Effector CD4-positive, alpha-beta T cell (primary cell): ENCODE results near the gene ZNRD2.

Experiments used
- DNase-seq: peaks from one replicate; pipeline ENCODE4 v3.0.0-alpha.2; 2020

Gene ZNRD2

DNA sequence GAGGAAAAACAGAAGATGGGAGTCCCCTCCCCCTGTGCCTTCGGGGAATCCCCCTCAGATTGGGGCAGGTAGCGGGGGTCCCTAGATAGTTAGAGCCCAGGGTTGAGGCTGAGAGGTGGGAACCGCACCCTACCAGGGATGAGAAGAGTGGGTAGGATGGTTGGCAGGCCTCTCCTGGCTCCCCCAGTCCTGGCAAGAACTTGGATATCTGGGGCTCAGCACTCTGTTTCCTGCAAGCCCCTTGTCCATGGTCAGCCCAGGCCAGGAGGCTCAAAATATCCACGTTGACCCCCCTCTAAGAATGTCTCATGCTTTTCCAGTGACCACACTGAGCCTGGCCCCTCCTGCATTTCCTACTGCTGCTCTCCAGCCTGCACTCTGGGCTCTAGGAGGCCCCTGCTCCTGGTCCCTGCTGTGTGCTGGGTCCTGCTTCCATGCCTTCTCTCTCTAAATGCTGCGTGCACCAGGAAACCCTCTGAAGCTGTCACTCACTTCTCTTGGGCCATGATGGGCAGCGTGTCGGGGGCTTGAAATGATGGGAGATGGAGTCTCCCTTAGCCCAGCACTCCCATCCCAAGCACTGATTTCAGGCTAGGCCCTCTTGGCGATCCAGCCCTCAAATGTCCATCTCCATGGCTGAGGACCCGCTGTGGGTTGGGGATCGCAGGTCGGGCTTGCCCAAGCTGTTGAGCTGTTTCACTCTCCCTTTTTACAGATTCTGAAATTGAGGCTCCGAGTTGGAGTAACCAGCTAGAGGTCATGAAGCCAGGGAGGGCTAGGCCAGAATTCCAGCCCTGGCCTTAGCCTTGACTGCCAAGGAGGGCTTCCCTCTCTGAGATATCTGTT is 41.7 kb downstream of the ZNRD2 start:
- no peak for DNase-seq

DNA sequence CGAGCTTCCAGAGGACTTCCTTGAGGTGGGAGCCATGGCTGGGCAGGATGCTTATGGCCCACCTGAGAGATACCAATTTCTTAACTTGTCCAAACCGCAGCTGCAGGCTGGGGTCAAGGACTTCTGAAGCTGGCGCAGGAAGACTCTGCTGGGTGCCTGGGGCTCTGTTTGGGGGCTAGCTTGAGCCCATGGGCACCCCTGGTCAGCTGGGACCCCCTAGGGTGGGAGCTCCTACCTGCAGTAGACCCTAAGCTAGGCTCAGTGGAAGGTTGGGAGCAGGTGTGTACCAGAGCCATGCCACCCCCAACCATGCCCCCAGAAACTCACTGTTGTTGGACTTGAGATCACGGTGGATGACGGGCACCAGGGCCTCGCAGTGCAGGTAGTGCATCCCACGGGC is 42.4 kb downstream of the ZNRD2 start:
- no peak for DNase-seq

DNA sequence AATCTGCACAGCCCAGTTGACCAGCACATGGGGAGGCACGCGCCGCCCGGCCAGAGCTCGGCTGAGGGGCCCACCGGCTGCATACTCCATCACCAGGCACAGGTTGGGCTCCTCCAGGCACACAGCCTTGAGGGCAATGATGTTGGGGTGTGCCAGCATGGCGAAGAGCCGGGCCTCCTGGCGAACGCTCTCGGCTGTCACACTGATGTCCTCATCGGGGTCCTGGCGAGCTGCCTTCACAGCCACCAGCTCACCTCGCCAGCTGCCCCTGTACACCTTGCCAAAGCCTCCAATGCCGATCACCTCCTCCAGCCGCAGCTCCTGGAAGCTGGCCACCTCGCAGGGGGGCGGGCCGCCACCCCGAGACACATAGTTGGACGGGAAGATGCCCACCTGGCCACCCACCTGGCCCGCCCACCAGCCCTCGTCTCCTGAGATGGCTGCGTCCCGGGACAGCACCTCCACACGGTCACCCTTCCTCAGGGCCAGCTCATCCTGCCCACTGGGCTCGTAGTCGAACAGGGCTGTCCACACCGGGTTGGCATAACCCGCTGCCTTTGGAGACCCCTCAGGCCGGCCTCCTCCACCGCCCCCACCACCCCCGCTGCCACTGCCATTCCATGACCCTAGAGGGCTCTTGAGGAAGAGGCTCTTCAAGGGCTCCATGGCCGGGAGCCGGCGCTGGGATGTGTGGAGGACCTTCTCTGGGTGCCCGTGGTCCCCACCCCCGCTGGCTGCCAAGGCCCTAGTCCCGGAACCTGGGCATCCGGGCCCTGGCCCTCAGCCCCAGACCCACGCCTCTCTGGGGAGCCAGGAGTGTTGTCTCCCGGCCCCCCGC is 43.0 kb downstream of the ZNRD2 start:
- DNase-seq: no peak

DNA sequence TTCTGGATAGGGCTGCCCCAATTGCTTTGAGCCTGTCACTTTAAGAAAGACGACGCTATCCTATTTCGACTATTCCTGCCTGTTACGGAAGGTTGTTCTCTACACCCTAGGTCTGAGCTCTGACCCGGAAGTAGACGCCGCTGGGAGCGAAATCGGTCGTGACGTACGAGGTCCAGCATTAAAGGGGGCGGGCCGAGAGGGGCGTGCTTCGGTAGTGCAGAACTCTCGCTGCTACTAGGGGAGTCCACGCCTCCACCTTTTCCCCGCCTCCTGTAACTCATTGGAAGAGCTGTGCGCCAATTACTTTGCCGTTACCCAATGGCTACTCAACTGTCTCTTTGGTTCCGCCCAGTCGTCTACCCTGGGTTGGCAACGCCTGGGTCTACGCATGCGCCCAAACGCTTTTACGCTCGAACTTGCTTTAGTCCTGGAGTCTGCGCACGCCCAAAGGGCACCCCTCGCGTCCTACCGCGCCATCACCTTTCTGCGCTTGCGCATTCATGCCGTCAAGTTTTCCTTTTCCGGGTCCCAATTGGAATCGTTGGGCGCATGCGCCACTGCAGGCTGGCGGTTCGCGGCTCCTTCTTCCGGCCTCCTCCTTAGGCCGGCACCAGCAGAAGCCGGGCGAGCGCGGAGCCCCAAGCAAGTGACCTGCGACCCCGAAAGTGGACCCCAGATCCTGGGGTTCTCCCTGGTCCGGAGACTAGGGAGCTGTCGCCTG is 45.1 kb downstream of the ZNRD2 start, which contains the start of gene PCNX3:
Gene PCNX3, plus strand, starts transcription at position 548 of the 721 bp plus-strand sequence. CDS start 536 bp downstream, outside the sequence.
- DNase-seq: peak; percentile 100

DNA sequence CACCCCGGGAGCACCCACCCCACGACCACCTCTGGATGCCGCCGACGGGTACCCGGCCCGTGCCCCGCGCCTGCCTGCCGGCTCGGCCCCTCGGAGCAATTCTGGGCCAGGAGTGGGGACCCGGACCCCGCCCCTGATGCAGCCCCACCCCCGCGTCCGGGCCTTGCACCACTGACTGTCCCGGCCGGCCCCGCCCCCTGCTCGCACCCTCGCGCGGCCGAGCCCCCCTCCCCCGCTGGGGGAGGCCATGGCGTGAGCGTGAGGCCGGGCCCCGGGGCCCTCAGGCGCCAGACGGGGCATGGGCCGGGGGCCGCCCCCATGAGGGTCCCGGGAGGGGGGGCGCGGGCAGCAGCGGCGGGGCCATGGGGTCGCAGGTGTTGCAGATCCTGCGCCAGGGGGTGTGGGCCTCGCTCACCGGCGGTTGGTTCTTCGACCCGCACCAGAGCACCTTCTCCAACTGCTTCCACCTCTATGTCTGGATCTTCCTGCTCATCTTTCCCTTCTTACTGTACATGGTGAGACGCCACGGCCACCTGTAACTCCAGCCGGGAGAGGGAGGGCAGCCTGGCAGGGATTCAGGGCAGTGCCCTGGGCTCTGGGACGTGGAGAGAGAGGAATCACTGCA is 45.8 kb downstream of the ZNRD2 start:
- peak; percentile 34 for DNase-seq

DNA sequence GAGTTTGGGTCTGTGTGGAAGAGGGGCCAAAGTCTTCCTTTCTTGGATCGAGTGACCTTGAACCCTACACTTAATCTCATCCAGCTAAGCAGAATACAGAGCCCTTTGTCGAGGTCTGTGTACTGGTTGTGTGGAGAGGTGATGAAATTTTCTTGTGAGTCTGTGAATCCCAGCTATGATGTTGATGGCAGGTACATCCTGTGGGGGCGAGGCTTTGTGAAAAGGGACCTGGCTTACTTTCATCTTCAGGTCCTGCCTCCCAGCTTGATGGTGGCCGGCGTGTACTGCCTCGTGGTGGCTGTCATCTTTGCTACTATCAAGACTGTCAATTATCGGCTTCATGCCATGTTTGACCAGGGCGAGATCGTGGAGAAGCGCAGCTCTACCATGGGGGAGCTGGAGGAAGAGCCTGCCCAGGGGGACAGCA is 46.3 kb downstream of the ZNRD2 start:
- DNase-seq: no peak

DNA sequence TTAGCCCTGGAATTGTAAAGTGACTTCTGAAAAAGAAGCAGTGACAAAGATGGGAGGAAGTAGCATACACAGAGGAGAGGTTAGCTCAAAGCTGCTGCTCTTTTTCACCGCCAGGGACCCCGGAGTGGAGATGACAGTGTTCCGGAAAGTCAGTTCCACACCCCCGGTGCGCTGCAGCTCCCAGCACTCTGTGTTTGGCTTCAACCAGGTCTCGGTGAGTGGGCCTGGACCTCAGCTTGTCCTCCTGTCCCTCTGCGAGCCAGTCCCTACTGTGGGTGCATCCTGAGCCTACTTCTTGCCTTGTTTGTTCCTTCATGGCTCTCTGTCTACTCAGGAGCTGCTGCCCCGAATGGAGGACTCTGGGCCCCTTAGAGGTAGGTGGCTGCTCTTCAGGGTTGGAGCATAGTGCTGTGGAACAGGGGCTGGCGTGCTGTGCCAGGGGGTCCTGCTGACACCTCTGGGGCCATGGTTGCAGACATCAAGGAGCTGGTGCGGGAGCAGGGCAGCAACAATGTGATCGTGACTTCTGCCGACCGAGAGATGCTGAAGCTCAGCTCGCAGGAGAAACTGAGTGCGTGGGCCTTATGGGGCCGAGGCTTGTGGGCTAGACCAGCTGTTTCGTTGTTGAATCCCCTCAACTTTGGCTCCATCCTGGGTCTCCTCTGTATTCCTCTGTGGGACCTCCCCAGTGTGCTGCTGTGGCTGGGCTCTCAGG is 47.0 kb downstream of the ZNRD2 start:
- no peak for DNase-seq

DNA sequence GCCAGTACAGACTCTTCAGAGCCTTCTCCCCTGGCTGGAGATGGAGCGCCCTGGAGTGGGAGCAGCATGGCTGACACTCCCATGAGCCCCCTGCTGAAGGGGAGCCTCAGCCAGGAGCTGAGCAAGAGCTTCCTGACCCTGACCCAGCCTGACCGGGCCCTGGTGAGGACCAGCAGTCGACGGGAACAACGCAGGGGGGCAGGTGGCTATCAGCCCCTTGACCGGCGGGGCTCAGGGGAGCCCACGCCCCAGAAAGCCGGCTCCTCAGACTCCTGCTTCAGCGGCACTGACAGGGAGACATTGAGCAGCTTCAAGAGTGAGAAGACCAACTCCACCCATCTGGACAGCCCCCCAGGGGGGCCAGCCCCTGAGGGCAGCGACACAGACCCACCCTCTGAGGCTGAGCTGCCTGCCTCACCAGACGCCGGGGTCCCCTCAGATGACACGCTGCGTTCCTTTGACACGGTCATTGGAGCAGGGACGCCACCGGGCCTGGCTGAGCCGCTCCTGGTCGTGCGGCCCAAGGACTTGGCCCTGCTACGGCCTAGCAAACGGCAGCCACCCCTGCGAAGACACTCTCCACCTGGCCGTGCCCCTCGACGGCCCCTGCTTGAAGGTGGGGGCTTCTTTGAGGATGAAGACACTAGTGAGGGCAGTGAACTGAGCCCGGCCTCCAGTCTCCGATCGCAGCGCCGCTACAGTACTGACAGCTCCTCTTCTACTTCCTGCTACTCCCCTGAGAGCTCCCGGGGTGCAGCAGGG is 47.9 kb downstream of the ZNRD2 start:
- no peak for DNase-seq

DNA sequence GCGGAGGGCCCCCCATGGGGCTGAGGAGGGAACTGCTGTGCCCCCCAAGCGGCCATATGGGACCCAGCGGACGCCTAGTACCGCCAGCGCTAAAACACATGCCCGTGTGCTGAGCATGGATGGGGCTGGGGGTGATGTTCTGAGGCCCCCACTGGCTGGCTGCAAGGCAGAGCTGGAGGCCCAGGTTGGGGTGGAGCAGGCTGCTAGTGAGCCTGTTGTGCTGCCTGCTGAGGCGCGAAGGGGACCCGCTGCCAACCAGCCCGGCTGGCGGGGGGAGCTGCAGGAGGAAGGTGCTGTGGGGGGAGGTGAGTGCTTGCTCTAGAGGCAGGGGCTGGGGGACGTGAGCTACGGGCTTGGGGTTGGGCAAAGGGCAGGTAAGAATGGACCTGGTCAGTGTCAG is 48.5 kb downstream of the ZNRD2 start:
- DNase-seq: no peak

DNA sequence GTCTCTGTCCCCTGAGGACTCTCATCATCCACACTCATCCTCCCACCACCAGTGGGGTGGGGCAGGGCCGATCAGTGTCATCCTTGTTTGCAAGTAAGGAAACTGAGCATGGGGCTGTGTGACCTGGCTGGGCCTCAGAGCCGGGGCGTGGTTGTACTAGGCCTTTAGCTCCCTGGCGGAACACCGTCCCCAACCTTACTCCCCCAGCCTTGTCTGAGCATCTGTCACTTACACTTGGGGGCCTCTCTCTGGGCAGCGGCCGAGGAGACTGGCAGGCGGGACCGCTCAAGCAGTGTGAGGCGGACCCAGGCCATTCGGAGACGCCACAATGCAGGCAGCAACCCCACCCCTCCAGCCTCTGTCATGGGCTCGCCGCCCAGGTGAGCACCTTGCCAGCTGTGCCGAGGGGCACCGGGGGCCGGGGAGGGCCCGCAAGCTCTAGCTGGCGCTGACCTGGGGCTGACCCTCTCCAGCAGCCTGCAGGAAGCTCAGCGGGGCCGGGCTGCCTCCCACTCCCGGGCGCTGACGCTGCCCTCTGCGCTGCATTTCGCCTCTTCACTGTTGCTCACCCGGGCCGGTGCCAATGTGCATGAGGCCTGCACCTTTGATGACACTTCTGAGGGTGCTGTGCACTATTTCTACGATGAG is 49.1 kb downstream of the ZNRD2 start:
- DNase-seq: no peak

DNA sequence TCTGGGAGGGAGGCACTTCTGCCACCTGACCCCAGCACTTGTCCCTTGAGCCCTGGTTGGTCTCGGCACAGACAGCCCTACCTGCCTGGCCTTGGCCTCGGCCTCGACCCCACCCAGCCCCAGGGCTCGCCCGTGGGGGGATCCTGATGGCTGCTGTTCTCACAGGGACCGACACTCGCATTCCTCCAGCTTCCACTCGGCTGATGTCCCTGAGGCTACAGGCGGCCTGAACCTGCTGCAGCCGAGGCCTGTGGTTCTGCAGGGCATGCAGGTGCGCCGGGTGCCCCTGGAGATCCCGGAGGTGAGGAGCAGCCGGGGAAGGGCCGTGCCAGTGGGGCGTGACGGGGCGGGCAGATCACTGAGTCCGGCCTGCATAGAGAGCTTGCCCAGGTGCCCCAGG is 50.4 kb downstream of the ZNRD2 start:
- DNase-seq: no peak

DNA sequence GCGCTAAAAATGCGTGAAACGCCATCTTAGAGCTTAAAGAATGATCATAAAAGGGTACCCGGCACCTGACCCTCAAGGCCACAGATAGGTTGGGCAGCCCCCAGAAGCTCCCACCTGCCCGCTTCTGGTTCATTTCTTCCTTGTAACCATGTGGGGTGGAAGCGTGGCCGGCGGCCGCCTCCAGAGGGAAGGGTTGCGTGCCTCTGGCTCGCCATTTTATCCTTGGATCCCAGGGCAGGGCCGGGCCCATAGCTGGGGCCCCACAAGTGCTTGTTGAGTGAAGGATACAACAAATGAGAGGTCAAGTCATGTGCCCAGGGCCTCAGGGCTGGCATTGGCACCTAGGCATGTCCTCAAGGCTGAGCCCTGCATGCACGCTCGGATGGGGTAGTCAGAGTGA is 51.2 kb downstream of the ZNRD2 start:
- no peak for DNase-seq
